ENCODE data around the gene SASH1. TPM values are rescaled to one million over a fixed set of nuclear protein-coding genes. Genes with fewer than 3 reads are reported as not detected.

The SASH1 gene
- total RNA-seq, 6 experiments from 2014 or later = 66.0 to 91.4 (median 88.4) TPM

GRCh38 chr6:148570456-148570855 lies 227.8 kb downstream of the SASH1 start:
- no peak for TF ChIP-seq CTCF (IDR thresholded peaks at IDR 0.05)
- H3K27ac Mint-ChIP-seq = no peak overlapping the region
- H3K36me3 Mint-ChIP-seq (ENCODE audit: low read depth) = no peaks in the 10 kb centered on the region
- no peaks in the 10 kb centered on the region for H3K9me3 Mint-ChIP-seq
- peaks cover 30% of the 10 kb centered on the region for H3K4me1 Mint-ChIP-seq (ENCODE audit: low read depth)
- H3K27me3 Mint-ChIP-seq (ENCODE audit: insufficient read depth) = no peaks in the 10 kb centered on the region; the same call in 1 of the 2 replicates
- no peak for DNase-seq
- no peak overlapping the region for H3K4me3 Mint-ChIP-seq

GRCh38 chr6:148572676-148573335 lies 230.2 kb downstream of the SASH1 start:
- no peak for DNase-seq
- no peak overlapping the region for H3K4me3 Mint-ChIP-seq
- H3K36me3 Mint-ChIP-seq (ENCODE audit: low read depth) = no peaks in the 10 kb centered on the region
- peaks cover 11% of the 10 kb centered on the region for H3K4me1 Mint-ChIP-seq (ENCODE audit: low read depth)
- no peaks in the 10 kb centered on the region for H3K9me3 Mint-ChIP-seq
- no peak overlapping the region for H3K27ac Mint-ChIP-seq
- H3K27me3 Mint-ChIP-seq (ENCODE audit: insufficient read depth) = no peaks in the 10 kb centered on the region; the same call in 1 of the 2 replicates
- TF ChIP-seq CTCF (IDR thresholded peaks at IDR 0.05) = no peak

- no peaks in the 10 kb centered on the region for H3K9me3 Mint-ChIP-seq
- H3K36me3 Mint-ChIP-seq (ENCODE audit: low read depth) = no peaks in the 10 kb centered on the region
- DNase-seq = no peak
- H3K4me3 Mint-ChIP-seq = no peak overlapping the region
- H3K4me1 Mint-ChIP-seq (ENCODE audit: low read depth) = peaks cover 19% of the 10 kb centered on the region
- no peak for TF ChIP-seq CTCF (IDR thresholded peaks at IDR 0.05)
- no peak overlapping the region for H3K27ac Mint-ChIP-seq
- H3K27me3 Mint-ChIP-seq (ENCODE audit: insufficient read depth) = peaks cover 1% of the 10 kb centered on the region; the same call in 1 of the 2 replicates
These were observed 231.3 kb downstream of the SASH1 start for GRCh38 chr6:148573922-148574321.

GRCh38 chr6:148577687-148578488 lies 235.2 kb downstream of the SASH1 start:
- DNase-seq = peak; percentile 75
- Mint-ChIP-seq H3K9me3 (peaks cover 1% of the 10 kb centered on the region; the same call in 1 of the 2 replicates), H3K27ac (no peak overlapping the region), H3K27me3 (ENCODE audit: insufficient read depth) (peaks cover 7% of the 10 kb centered on the region; the same call in 1 of the 2 replicates), H3K36me3 (ENCODE audit: low read depth) (no peaks in the 10 kb centered on the region), H3K4me1 (ENCODE audit: low read depth) (peaks cover 19% of the 10 kb centered on the region), H3K4me3 (no peak overlapping the region)
- peak; percentile 78 for TF ChIP-seq CTCF (IDR thresholded peaks at IDR 0.05)

- peaks cover 19% of the 10 kb centered on the region for H3K4me1 Mint-ChIP-seq (ENCODE audit: low read depth)
These were observed 235.8 kb downstream of the SASH1 start for GRCh38 chr6:148578489-148578814.

More at GRCh38 chr6:148578489-148578814, 235.8 kb downstream of the SASH1 start:
- Mint-ChIP-seq H3K36me3 (ENCODE audit: low read depth) (no peaks in the 10 kb centered on the region), H3K9me3 (peaks cover 5% of the 10 kb centered on the region; the same call in 1 of the 2 replicates), H3K27me3 (ENCODE audit: insufficient read depth) (peaks cover 7% of the 10 kb centered on the region; the same call in 1 of the 2 replicates), H3K4me3 (no peak overlapping the region), H3K27ac (no peak overlapping the region)
- TF ChIP-seq CTCF (IDR thresholded peaks at IDR 0.05) = peak; percentile 13
- no peak for DNase-seq
